Esophagus muscularis mucosa (tissue), 4 donors: ENCODE data around the gene CRACR2B. TPM values are rescaled to one million over a fixed set of nuclear protein-coding genes. Genes with fewer than 3 reads are reported as not detected.

Experiments
- DNase-seq: peaks from one replicate; pipeline ENCODE4 v3.0.0-alpha.2; 2017; ENCODE audit errors: extremely low spot score
- H3K27ac ChIP-seq, 4 donors: fragments of 200-600 bp; sonication (generic); replicated peaks in 1 of 4; 1 replicate in 3 of 4; 2 replicates in 1 of 4; pipeline ENCODE4 v1.5.1; 2016 to 2019; ENCODE audit warnings: mild to moderate bottlenecking in 1 of 4
- H3K27me3 ChIP-seq, 4 donors: fragments of 200-600 bp; sonication (generic); one replicate each; pipeline versions ENCODE4 v1.5.1 to v1.6.0; 2016 to 2019
- H3K36me3 ChIP-seq, 4 donors: fragments of 200-600 bp; sonication (generic); one replicate each; pipeline ENCODE4 v1.5.1; 2016 to 2019
- H3K4me1 ChIP-seq, 4 donors: fragments of 200-600 bp; sonication (generic); one replicate each; pipeline ENCODE4 v1.5.1; 2016 to 2019
- H3K4me3 ChIP-seq, 4 donors: fragments of 200-600 bp; sonication (generic); 1 replicate in 2 of 4; 2 replicates in 2 of 4; pipeline ENCODE4 v1.5.1; 2016 to 2019; ENCODE audit warnings: mild to moderate bottlenecking in 4 of 4, moderate library complexity in 1 of 4
- H3K9me3 ChIP-seq, 4 donors: fragments of 200-600 bp; sonication (generic); 1 replicate in 3 of 4; 2 replicates in 1 of 4; pipeline ENCODE4 v1.5.1; 2016 to 2019
- EP300 ChIP-seq: sonication (generic); formaldehyde crosslinking; IDR thresholded peaks from one replicate; pipeline ENCODE4 v1.6.1; 2017; ENCODE audit warnings: antibody characterized with exemption
- POLR2A ChIP-seq: fragments of 450-650 bp; IDR thresholded peaks from one replicate; pipeline ENCODE4 v1.6.1; 2017; ENCODE audit warnings: antibody characterized with exemption, moderate library complexity, mild to moderate bottlenecking, low read depth
- POLR2AphosphoS5 ChIP-seq, 2 donors: sonication (generic); formaldehyde crosslinking; IDR thresholded peaks; one replicate each; pipeline ENCODE4 v1.6.1; 2017; ENCODE audit warnings: antibody characterized with exemption in 2 of 2
- whole genome bisulfite sequencing: methylation state at CpG from one replicate; pipeline ENCODE4 v1.1.5; 2018; 5-methylcytosine and 5-hydroxymethylcytosine counted together
- intact Hi-C: fragments of 100-400 bp; cut with DNase I; formaldehyde crosslinking; loops from one replicate; pipeline ENCODE4 v1.15.1; 2023
- small RNA-seq, 3 donors: library from RNA; depleted of rRNA; stranded (forward); fragments of <200 nt; gene quantifications; one replicate each; pipeline ENCODE3, GENCODE V24; 2016
- total RNA-seq, 4 donors: library from RNA; depleted of rRNA; stranded (reverse); fragments of >200 nt; gene quantifications; one replicate each; pipeline versions ENCODE4 v1.1.0 to v1.2.1, GENCODE V29; 2016
- TF ChIP-seq, protein P1 (sequence below), 3 experiments: fragments of 200-600 bp in 2 of 3; fragments of 450-650 bp in 1 of 3; sonication (generic) in 2 of 3; IDR thresholded peaks; one replicate each; pipeline ENCODE4 v1.5.1; 2017 to 2019; ENCODE audit warnings: antibody characterized with exemption in 3 of 3, mild to moderate bottlenecking in 2 of 3, moderate library complexity in 1 of 3

The CRACR2B gene
- total RNA-seq, 4 donors from 2014 or later, result 5.3 to 8.4 (median 7.0) TPM

DNA sequence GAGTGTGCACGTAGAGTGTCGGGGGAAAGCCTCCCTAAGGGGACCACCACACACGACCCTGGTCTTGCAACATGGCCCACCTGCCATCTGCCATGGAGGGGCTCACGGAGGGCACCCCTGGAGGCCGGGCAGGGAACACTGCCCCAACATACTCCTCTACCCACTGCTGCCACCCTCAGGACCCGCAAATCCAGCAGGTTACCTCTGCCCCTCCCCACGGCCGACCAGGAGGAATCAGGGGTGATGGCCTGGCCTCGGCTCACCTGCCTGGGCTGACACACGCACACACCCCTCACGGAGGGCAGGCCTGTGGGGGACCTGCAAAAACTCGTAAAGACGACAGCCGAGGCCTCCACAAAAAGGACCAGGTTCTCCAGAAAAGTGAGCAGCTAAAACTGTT, 52.7 kb downstream of the CRACR2B start:
- WGBS, result 99% methylated on average over 9 of the region's 14 CpGs
- TF ChIP-seq, protein P1, sequence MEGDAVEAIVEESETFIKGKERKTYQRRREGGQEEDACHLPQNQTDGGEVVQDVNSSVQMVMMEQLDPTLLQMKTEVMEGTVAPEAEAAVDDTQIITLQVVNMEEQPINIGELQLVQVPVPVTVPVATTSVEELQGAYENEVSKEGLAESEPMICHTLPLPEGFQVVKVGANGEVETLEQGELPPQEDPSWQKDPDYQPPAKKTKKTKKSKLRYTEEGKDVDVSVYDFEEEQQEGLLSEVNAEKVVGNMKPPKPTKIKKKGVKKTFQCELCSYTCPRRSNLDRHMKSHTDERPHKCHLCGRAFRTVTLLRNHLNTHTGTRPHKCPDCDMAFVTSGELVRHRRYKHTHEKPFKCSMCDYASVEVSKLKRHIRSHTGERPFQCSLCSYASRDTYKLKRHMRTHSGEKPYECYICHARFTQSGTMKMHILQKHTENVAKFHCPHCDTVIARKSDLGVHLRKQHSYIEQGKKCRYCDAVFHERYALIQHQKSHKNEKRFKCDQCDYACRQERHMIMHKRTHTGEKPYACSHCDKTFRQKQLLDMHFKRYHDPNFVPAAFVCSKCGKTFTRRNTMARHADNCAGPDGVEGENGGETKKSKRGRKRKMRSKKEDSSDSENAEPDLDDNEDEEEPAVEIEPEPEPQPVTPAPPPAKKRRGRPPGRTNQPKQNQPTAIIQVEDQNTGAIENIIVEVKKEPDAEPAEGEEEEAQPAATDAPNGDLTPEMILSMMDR (IDR thresholded peaks at IDR 0.05), result no peak
- TF ChIP-seq POLR2AphosphoS5 (IDR thresholded peaks at IDR 0.05), result no peak
- no peak for TF ChIP-seq EP300
- no peak for TF ChIP-seq POLR2A
- Histone ChIP-seq H3K27me3 (no peaks in the 10 kb centered on the region), H3K27ac (no peak overlapping the region), H3K4me1 (no peaks in the 10 kb centered on the region), H3K4me3 (no peak overlapping the region), H3K9me3 (no peaks in the 10 kb centered on the region), H3K36me3 (peaks cover 7 to 67% (median 45%) of the 10 kb centered on the region in 4 donors)
- intact Hi-C loops, result no loop called here
- DNase-seq, result no peak

Small RNA genes lying within 50 kb of the gene (small RNA-seq; reads per million reads assigned to genes)
- 0 reads per million in 3 donors for gene SNORA52

Other genes with a start within 250 kb of the CRACR2B start
- 10 to 100 TPM; 11.3 to 39.6 (median 14.2) TPM for gene IRF7, start 212.0 kb upstream of the CRACR2B start, total RNA-seq
- gene CDHR5, start 203.0 kb upstream of the CRACR2B start, total RNA-seq, result 1 to 10 TPM in 1 of 4 donors, not detected in 3; 1.3 TPM
- gene SCT, start 200.7 kb upstream of the CRACR2B start, total RNA-seq, result not detected
- 1 to 10 TPM in 1 of 4 donors, under 1 TPM in 2, not detected in 1; 0.26 to 1.1 (median 0.42) TPM for gene DRD4, start 190.7 kb upstream of the CRACR2B start, total RNA-seq
- gene DEAF1, start 132.7 kb upstream of the CRACR2B start, total RNA-seq, result 10 to 100 TPM; 24.9 to 57.1 (median 39.4) TPM
- gene TMEM80, start 132.1 kb upstream of the CRACR2B start, total RNA-seq, result 10 to 100 TPM; 27.4 to 55.2 (median 39.6) TPM
- 10 to 100 TPM in 3 of 4 donors, 1 to 10 TPM in 1; 5.6 to 31.6 (median 24.9) TPM for gene EPS8L2, start 121.7 kb upstream of the CRACR2B start, total RNA-seq
- 100 to 1,000 TPM; 168 to 231 (median 186) TPM for gene TALDO1, start 80.5 kb upstream of the CRACR2B start, total RNA-seq
- gene GATD1, start 50.4 kb upstream of the CRACR2B start, total RNA-seq, result 10 to 100 TPM; 24.0 to 37.7 (median 28.9) TPM
- 1 to 10 TPM in 3 of 4 donors, under 1 TPM in 1; 0.42 to 3.3 (median 2.6) TPM for gene CEND1, start 37.8 kb upstream of the CRACR2B start, total RNA-seq
- 10 to 100 TPM in 1 of 4 donors, 1 to 10 TPM in 3; 5.0 to 11.0 (median 9.5) TPM for gene SLC25A22, start 29.6 kb upstream of the CRACR2B start, total RNA-seq
- 10 to 100 TPM in 2 of 4 donors, 1 to 10 TPM in 2; 5.3 to 18.7 (median 9.6) TPM for gene PIDD1, start 22.7 kb upstream of the CRACR2B start, total RNA-seq
- gene RPLP2, start 18.0 kb upstream of the CRACR2B start, total RNA-seq, result 100 to 1,000 TPM; 318 to 813 (median 686) TPM
- gene PNPLA2, start 9.0 kb upstream of the CRACR2B start, total RNA-seq, result 100 to 1,000 TPM in 1 of 4 donors, 10 to 100 TPM in 3; 62.8 to 107 (median 77.6) TPM
- 100 to 1,000 TPM; 219 to 730 (median 352) TPM for gene CD151, start 5.0 kb downstream of the CRACR2B start, total RNA-seq
- gene POLR2L, start 14.6 kb downstream of the CRACR2B start, total RNA-seq, result 100 to 1,000 TPM in 2 of 4 donors, 10 to 100 TPM in 2; 71.4 to 189 (median 92.3) TPM
- gene TSPAN4, start 14.9 kb downstream of the CRACR2B start, total RNA-seq, result 100 to 1,000 TPM in 3 of 4 donors, 10 to 100 TPM in 1; 81.4 to 156 (median 129) TPM
- 10 to 100 TPM; 37.4 to 55.4 (median 47.2) TPM for gene CHID1, start 82.9 kb downstream of the CRACR2B start, total RNA-seq
- 10 to 100 TPM; 49.5 to 82.6 (median 72.2) TPM for gene AP2A2, start 98.0 kb downstream of the CRACR2B start, total RNA-seq
- not detected for gene MUC6, start 208.8 kb downstream of the CRACR2B start, total RNA-seq
- gene MUC2, start 247.0 kb downstream of the CRACR2B start, total RNA-seq, result under 1 TPM in 1 of 4 donors, not detected in 3; 0.34 TPM